ENCODE data around the gene COMT.
"Not testable (repeated sequence)": the region's sequence is repeated elsewhere in the genome, so short reads cannot be mapped to it uniquely, and the experiment has no call there.

Gene COMT

DNA sequence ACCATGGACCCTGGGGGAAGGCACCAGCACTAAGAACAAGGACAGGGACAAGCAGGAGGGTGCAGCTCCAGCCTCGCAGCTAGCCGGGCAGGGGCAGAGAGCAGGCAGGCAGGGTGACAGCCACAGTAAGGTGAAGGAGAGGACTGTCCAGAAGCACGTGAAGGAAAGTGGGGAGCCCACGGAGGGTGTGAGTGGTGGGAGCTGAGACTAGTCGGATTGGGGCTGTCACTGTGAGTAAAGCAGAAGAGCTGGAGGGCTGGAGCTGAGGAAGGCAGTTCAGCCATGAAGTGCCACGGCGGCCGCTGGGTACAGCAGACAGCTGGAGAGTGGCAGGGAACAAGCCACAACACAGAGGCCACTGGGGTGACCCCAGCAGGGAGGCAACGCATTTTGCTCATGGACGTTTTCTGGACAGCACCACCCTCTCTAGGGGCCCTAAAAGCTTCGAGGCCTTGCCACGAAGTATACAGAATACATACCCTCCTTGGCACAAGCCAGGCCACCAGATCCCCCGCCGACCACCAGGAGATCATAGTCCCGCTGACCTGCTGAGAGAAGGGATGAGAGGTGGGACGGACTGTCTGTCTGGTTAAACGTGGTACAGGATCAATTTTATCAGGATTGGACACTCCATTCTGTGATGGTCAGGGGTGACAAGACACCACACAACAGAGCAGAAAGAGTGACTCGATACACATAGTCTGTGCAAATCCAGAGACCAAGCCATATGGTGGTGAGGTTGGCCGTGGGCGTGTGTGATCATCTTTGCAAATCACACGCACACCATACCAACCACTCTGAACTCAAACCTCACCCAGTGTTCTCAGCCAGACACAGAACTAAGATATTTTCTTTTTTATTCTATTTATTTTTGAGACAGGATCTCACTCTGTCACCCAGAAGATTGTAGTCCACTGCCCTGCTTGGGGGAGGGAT lies 10.8 kb upstream of the COMT start:
- Histone ChIP-seq H3K9ac (ENCODE audit: low read depth, low read length) (no peak overlapping the region), H3K9me3 (ENCODE audit: control insufficient read depth, insufficient read depth, low read length) (peaks cover 2% of the 10 kb centered on the region; the same call in 1 of the 2 replicates), H3K4me1 (ENCODE audit: control insufficient read depth, insufficient read depth, low read length) (no peaks in the 10 kb centered on the region), H3K36me3 (ENCODE audit: control insufficient read depth, insufficient read depth, low read length) (no peaks in the 10 kb centered on the region), H3K27me3 (ENCODE audit: control insufficient read depth, insufficient read depth, low read length) (no peaks in the 10 kb centered on the region), H3K4me3 (ENCODE audit: low read depth, low read length) (no peak overlapping the region), H3K27ac (ENCODE audit: low read depth, low read length) (no peak overlapping the region)

DNA sequence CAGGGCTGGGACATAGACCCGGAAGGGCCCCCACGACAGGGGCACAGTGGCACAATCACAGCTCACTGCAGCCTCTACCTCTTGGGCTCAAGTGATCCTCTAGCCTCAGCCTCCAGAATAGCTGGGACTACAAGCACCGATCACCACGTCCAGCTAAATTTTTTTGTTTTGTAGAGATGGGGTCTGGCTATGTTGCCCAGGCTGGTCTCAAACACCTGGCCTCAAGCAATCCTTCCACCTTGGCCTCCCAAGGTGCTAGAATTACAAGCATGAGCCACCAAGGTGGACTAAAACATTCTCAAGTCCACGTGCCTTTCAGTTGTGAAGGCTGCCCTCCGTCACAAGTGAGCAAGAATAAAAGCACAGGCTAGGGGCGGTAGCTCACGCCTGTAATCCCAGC lies 10.1 kb upstream of the COMT start:
- Histone ChIP-seq H3K36me3 (ENCODE audit: control insufficient read depth, insufficient read depth, low read length) (no peaks in the 10 kb centered on the region), H3K4me1 (ENCODE audit: control insufficient read depth, insufficient read depth, low read length) (no peaks in the 10 kb centered on the region), H3K9me3 (ENCODE audit: control insufficient read depth, insufficient read depth, low read length) (peaks cover 7% of the 10 kb centered on the region; the same call in 1 of the 2 replicates), H3K4me3 (ENCODE audit: low read depth, low read length) (no peak overlapping the region), H3K27ac (ENCODE audit: low read depth, low read length) (no peak overlapping the region), H3K27me3 (ENCODE audit: control insufficient read depth, insufficient read depth, low read length) (no peaks in the 10 kb centered on the region), H3K9ac (ENCODE audit: low read depth, low read length) (no peak overlapping the region)

DNA sequence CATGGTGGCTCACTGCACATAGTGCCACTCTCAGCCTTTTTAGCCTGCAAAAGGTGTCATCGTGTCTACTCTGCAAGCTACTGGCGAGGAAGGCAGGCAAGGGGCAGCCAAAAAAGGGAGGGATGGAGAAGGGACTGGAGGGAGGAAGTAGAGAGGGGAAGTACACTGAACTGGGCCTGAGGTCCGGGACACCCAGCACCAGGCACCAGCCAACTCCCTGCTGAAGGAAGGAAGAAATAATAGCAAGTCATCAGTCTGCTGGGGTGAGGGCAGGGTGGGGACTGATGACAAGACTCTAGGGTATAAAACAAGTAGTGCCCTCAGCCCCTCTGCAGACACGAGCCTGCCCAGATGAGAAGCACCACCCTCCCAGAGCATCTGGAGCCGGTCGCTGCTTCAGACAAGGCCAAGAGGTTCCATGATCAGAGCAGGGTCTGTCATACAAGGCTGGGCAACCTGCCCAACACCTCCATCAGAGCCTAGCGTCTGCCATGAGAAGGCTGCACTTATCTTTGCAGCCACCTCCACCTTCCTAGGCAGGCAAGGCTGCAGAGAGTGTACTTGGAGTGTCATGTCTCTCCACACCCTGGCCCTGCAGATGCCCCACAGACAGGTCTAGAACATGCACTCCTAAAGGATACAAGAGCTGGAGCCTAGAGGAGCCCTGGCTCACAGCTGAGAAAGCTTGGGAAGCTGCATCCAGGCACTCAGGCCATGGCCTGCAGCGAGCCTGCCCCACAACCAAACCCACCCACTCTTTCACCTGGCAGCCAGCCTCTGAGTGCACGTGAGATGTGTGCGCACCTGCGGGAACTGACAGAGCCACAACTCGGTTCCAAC lies 9.0 kb upstream of the COMT start:
- H3K9me3 ChIP-seq (ENCODE audit: control insufficient read depth, insufficient read depth, low read length), result peaks cover 7% of the 10 kb centered on the region; the same call in 1 of the 2 replicates
- no peak overlapping the region for H3K9ac ChIP-seq (ENCODE audit: low read depth, low read length)
- H3K36me3 ChIP-seq (ENCODE audit: control insufficient read depth, insufficient read depth, low read length), result no peaks in the 10 kb centered on the region
- H3K27me3 ChIP-seq (ENCODE audit: control insufficient read depth, insufficient read depth, low read length), result no peaks in the 10 kb centered on the region
- no peak overlapping the region for H3K4me3 ChIP-seq (ENCODE audit: low read depth, low read length)
- H3K4me1 ChIP-seq (ENCODE audit: control insufficient read depth, insufficient read depth, low read length), result no peaks in the 10 kb centered on the region
- H3K27ac ChIP-seq (ENCODE audit: low read depth, low read length), result no peak overlapping the region

DNA sequence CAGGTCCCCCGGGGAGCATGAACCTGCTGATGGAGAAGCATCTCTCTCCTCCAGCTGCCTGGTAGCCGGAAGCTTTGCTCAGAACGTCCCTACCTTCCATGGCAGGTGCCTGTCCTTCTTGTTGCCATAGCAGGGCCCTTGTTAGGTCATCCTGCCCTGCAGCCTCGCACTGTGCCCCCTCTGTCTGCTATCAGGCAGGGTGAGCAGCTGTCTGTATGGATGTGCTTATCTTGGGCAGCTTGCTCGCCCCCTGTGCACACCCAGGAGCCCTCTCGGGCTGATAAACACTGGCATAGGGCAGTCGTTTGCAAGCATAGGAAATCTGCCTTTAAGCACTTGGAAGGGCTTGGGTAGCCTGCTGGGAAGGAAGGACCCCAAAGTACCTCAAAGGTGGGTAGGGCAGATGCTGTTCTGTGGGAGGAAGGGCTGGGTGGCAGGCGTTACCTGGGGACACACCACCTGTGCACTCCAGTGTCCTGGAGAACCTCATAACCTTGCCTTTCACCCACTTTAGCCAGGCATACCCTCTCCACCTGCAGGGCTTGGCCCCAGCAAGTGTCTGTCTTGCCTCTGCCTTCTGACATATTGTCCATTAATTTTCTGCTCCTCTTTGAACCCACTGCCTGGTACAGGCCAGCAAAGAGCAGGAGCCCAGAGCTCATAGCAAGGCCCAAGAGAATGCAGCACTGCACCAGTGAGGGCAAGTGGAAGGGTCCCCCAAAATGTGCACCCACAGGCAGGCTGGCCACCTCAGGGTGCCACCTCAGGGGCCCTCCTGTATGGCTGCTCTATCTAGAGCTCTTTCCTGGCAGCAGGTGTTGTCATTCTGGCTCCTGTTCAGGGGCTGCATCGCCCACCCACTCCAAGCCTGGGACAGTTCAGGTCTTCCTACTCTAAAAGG lies 8.0 kb upstream of the COMT start:
- Histone ChIP-seq H3K9me3 (ENCODE audit: control insufficient read depth, insufficient read depth, low read length) (peaks cover 7% of the 10 kb centered on the region; the same call in 1 of the 2 replicates), H3K27me3 (ENCODE audit: control insufficient read depth, insufficient read depth, low read length) (no peaks in the 10 kb centered on the region), H3K4me3 (ENCODE audit: low read depth, low read length) (no peak overlapping the region), H3K36me3 (ENCODE audit: control insufficient read depth, insufficient read depth, low read length) (no peaks in the 10 kb centered on the region), H3K27ac (ENCODE audit: low read depth, low read length) (no peak overlapping the region), H3K4me1 (ENCODE audit: control insufficient read depth, insufficient read depth, low read length) (no peaks in the 10 kb centered on the region), H3K9ac (ENCODE audit: low read depth, low read length) (no peak overlapping the region)

GRCh38 chr22:19935123-19935718 lies 6.4 kb upstream of the COMT start:
- H3K27ac ChIP-seq (ENCODE audit: low read depth, low read length); H3K4me3 ChIP-seq (ENCODE audit: low read depth, low read length); H3K4me1 ChIP-seq (ENCODE audit: control insufficient read depth, insufficient read depth, low read length); H3K27me3 ChIP-seq (ENCODE audit: control insufficient read depth, insufficient read depth, low read length); H3K9ac ChIP-seq (ENCODE audit: low read depth, low read length); H3K36me3 ChIP-seq (ENCODE audit: control insufficient read depth, insufficient read depth, low read length); H3K9me3 ChIP-seq (ENCODE audit: control insufficient read depth, insufficient read depth, low read length): not testable (repeated sequence)

DNA sequence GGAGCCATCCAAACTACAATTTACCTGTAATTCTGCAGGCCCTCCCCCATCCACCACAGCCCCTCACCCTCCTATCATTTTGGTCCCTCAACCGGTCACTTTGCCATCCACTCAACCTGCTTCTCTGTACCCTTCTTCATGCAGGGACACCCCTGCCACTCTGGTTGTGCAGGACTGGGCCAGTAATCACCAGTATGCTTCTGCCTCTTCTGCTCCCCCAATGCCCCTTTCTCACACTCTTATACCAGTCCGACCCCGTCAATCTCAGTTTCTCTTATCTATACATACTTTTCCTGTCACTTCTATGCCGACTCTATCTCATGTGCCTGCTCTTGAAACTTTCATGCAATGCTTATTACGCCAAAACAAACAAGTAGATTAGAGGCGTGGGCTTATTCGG lies 5.1 kb upstream of the COMT start:
- H3K36me3 ChIP-seq (ENCODE audit: control insufficient read depth, insufficient read depth, low read length), result no peaks in the 10 kb centered on the region
- H3K4me1 ChIP-seq (ENCODE audit: control insufficient read depth, insufficient read depth, low read length), result no peaks in the 10 kb centered on the region
- H3K9ac ChIP-seq (ENCODE audit: low read depth, low read length), result no peak overlapping the region
- no peaks in the 10 kb centered on the region for H3K27me3 ChIP-seq (ENCODE audit: control insufficient read depth, insufficient read depth, low read length)
- no peak overlapping the region for H3K27ac ChIP-seq (ENCODE audit: low read depth, low read length)
- no peak overlapping the region for H3K4me3 ChIP-seq (ENCODE audit: low read depth, low read length)
- H3K9me3 ChIP-seq (ENCODE audit: control insufficient read depth, insufficient read depth, low read length), result peaks cover 7% of the 10 kb centered on the region; the same call in 1 of the 2 replicates

DNA sequence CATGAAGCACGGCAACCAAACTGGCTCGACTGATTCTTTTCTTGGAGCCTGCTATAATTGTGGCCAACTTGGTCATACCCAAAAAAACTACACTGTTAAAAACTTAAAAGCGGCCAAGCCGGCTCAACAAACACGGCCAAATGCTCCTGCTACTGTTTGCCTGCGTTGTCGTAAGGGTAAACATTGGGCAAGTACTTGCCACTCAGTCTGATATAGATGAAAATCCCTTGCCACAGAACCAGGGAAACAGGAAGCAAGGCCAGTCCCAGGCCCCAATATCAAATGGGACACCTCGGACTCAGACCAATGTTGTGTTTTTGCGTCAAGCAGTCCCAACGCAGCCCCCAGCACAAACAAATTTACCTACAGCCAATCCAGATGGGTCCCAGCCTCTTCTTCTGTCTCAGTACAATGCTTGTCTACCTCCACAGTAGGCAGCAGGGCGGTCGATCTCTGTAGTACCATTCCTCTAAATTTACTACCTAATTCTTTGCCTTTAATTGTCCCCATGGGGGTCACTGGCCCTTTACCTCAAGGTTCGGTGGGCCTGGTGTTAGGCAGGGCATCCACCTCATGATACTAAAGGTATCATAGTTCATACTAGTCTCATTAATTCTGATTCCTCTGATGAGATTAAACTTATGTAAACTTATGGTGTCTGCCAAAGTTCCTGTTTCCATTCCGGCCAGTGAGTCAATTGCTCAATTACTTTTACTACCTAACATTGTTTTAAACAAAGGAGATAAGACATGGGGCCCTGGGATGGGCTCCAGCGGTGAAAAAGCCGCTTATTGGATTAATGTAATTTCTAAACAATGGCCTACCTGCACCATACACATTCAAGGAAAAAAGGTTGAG lies 3.7 kb upstream of the COMT start:
- Histone ChIP-seq H3K4me1 (ENCODE audit: control insufficient read depth, insufficient read depth, low read length) (peaks cover 4% of the 10 kb centered on the region; the same call in 1 of the 2 replicates), H3K27me3 (ENCODE audit: control insufficient read depth, insufficient read depth, low read length) (no peaks in the 10 kb centered on the region), H3K27ac (ENCODE audit: low read depth, low read length) (no peak overlapping the region), H3K4me3 (ENCODE audit: low read depth, low read length) (no peak overlapping the region), H3K9me3 (ENCODE audit: control insufficient read depth, insufficient read depth, low read length) (peaks cover 7% of the 10 kb centered on the region; the same call in 1 of the 2 replicates), H3K9ac (ENCODE audit: low read depth, low read length) (no peak overlapping the region), H3K36me3 (ENCODE audit: control insufficient read depth, insufficient read depth, low read length) (no peaks in the 10 kb centered on the region)

DNA sequence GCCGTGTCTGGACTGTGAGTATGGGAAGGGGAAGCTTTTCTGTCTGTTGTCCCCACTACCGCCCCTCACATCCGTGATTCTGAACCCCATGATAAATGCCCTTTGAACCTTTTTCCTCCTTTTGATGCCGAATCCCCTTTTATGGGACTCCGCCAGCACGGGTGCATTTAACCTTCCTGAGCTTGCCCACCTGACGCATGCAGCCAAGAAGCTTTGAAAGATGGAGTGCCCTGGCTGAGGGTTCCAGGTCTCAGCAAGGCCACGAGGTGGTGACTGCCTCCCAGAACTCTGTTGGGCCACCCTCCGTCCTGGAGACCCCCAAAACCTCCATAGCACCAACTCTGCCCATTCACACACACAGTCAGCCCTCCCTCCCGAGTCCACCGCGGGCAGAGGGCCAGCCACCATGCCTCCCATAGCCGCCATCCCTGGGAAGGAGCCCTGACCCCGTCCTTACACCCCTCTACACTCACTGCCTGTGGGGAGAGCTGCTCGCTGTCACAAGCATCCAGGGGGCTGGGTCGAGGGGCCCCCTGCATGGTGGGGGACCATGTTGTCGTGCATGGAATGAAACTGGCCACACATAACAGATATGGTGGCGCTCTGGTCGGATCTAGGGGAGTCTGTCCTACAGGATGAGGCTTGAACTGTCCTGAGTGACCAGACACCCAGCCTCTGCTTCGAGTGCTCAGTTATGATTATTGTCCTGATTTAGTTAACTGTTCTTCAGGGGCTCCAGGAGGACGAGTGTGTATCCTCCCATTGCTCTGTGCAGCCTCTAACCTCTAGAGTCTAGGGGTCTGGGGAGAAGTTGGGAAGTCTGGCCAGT lies 822 bp upstream of the COMT start:
- H3K27me3 ChIP-seq (ENCODE audit: control insufficient read depth, insufficient read depth, low read length), result no peaks in the 10 kb centered on the region
- H3K4me1 ChIP-seq (ENCODE audit: control insufficient read depth, insufficient read depth, low read length), result peaks cover 9% of the 10 kb centered on the region
- no peak overlapping the region for H3K27ac ChIP-seq (ENCODE audit: low read depth, low read length)
- no peak overlapping the region for H3K9ac ChIP-seq (ENCODE audit: low read depth, low read length)
- peak overlapping the region; percentile 64 for H3K4me3 ChIP-seq (ENCODE audit: low read depth, low read length)
- no peaks in the 10 kb centered on the region for H3K36me3 ChIP-seq (ENCODE audit: control insufficient read depth, insufficient read depth, low read length)
- peaks cover 5% of the 10 kb centered on the region; the same call in 1 of the 2 replicates for H3K9me3 ChIP-seq (ENCODE audit: control insufficient read depth, insufficient read depth, low read length)
